H1 (cell line): ENCODE measurements around the gene SPINK4. TPM values are rescaled to one million over a fixed set of nuclear protein-coding genes. Genes with fewer than 3 reads are reported as not detected.

Source experiments
- CHD7 ChIP-seq: fragments of 300-600 bp; sonication (generic); IDR thresholded peaks from 2 replicates; pipeline ENCODE4 v1.7.1; 2012; ENCODE audit warnings: low read length, moderate library complexity, mild to moderate bottlenecking, inconsistent platforms; ENCODE audit not compliant: insufficient replicate concordance
- CREB1 ChIP-seq: IDR thresholded peaks from 2 replicates; pipeline ENCODE4 v1.6.1; 2012; ENCODE audit warnings: inconsistent platforms
- GABPA ChIP-seq: IDR thresholded peaks from 2 replicates; pipeline ENCODE4 v1.6.1; 2011; ENCODE audit warnings: mild to moderate bottlenecking, low read length, moderate library complexity, borderline replicate concordance; ENCODE audit not compliant: insufficient read depth
- MAX ChIP-seq: IDR thresholded peaks from 2 replicates; pipeline ENCODE4 v1.6.1; 2012; ENCODE audit warnings: inconsistent platforms
- polyA plus RNA-seq, 7 experiments: library from polyadenylated mRNA; depleted of rRNA in 3 of 7; stranded (reverse) in 5 of 7; unstranded in 2 of 7; fragments of >200 nt in 5 of 7; fragments of 200-250 nt in 2 of 7; gene quantifications; 1 replicate in 5 of 7; 2 replicates in 1 of 7; 4 replicates in 1 of 7; pipeline versions ENCODE4 v1.2.1 to v1.2.3, GENCODE V29; 2011 to 2013; ENCODE audit warnings: missing spikeins in 2 of 7, mixed read lengths in 2 of 7
- total RNA-seq: library from RNA; stranded (reverse); fragmentation: NEBNext Ultra II Directional; extraction: Animal tissue kit (Norgen Biotek cat#: 25700); gene quantifications from 2 replicates; pipeline ENCODE4 v1.2.1, GENCODE V29; 2021

Gene SPINK4
- total and polyA plus RNA-seq, 2 of the 8 experiments (the other 6 are each of a cell fraction or from before 2014, with no cell fraction given), result not detected

GRCh38 chr9:33295571-33295970 is 55.6 kb downstream of the SPINK4 start (continued):
- no peak for TF ChIP-seq CHD7
- TF ChIP-seq CREB1, result no peak
- TF ChIP-seq MAX, result no peak
- TF ChIP-seq GABPA, result no peak
